ENCODE data around the gene RAPGEF5.

- TF ChIP-seq REST (IDR thresholded peaks at IDR 0.05; ENCODE audit: insufficient replicate concordance, low read depth) (no peak), POLR2AphosphoS5 (IDR thresholded peaks at IDR 0.05; ENCODE audit: low read depth) (no peak), CTCF (IDR thresholded peaks at IDR 0.05; ENCODE audit: insufficient read depth, low read length) (no peak), GABPA (IDR thresholded peaks at IDR 0.05; ENCODE audit: low read depth) (no peak), SPI1 (IDR thresholded peaks at IDR 0.05; ENCODE audit: borderline replicate concordance, low read depth) (no peak)
Measured at GRCh38 chr7:22292531-22292930, 64.4 kb downstream of the RAPGEF5 start.

All from HL-60 (cell line).